ENCODE measurements around the gene ZMYND10. TPM values are rescaled to one million over a fixed set of nuclear protein-coding genes. Genes with fewer than 3 reads are reported as not detected.

ZMYND10 gene
- total and polyA plus RNA-seq, 9 of the 15 experiments (the other 6 are each of a cell fraction or from before 2014, with no cell fraction given), result 0.20 to 2.8 (median 0.70) TPM

- TF ChIP-seq, protein P1, sequence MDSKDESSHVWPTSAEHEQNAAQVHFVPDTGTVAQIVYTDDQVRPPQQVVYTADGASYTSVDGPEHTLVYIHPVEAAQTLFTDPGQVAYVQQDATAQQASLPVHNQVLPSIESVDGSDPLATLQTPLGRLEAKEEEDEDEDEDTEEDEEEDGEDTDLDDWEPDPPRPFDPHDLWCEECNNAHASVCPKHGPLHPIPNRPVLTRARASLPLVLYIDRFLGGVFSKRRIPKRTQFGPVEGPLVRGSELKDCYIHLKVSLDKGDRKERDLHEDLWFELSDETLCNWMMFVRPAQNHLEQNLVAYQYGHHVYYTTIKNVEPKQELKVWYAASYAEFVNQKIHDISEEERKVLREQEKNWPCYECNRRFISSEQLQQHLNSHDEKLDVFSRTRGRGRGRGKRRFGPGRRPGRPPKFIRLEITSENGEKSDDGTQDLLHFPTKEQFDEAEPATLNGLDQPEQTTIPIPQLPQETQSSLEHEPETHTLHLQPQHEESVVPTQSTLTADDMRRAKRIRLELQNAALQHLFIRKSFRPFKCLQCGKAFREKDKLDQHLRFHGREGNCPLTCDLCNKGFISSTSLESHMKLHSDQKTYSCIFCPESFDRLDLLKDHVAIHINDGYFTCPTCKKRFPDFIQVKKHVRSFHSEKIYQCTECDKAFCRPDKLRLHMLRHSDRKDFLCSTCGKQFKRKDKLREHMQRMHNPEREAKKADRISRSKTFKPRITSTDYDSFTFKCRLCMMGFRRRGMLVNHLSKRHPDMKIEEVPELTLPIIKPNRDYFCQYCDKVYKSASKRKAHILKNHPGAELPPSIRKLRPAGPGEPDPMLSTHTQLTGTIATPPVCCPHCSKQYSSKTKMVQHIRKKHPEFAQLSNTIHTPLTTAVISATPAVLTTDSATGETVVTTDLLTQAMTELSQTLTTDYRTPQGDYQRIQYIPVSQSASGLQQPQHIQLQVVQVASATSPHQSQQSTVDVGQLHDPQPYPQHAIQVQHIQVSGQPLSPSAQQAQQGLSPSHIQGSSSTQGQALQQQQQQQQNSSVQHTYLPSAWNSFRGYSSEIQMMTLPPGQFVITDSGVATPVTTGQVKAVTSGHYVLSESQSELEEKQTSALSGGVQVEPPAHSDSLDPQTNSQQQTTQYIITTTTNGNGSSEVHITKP (IDR thresholded peaks at IDR 0.05; ENCODE audit: partially characterized antibody), result no peak
- TF ChIP-seq FOXK2 (conservative IDR thresholded peaks at IDR 0.05 in 1 of 2, IDR thresholded peaks at IDR 0.05 in 1 of 2; ENCODE audit: low read depth in 2 of 2), result no peak
- TF ChIP-seq CBX8 (IDR thresholded peaks at IDR 0.05; ENCODE audit: borderline replicate concordance, extremely low read depth, low read depth, low read length, poor library complexity, severe bottlenecking), result no peak
- TF ChIP-seq GABPA (tag; conservative IDR thresholded peaks at IDR 0.05; ENCODE audit: low read depth), result peak; percentile 63
- no peak for TF ChIP-seq SRSF9 (IDR thresholded peaks at IDR 0.05; ENCODE audit: borderline replicate concordance, low read depth, low read length)
- TF ChIP-seq, protein P2, sequence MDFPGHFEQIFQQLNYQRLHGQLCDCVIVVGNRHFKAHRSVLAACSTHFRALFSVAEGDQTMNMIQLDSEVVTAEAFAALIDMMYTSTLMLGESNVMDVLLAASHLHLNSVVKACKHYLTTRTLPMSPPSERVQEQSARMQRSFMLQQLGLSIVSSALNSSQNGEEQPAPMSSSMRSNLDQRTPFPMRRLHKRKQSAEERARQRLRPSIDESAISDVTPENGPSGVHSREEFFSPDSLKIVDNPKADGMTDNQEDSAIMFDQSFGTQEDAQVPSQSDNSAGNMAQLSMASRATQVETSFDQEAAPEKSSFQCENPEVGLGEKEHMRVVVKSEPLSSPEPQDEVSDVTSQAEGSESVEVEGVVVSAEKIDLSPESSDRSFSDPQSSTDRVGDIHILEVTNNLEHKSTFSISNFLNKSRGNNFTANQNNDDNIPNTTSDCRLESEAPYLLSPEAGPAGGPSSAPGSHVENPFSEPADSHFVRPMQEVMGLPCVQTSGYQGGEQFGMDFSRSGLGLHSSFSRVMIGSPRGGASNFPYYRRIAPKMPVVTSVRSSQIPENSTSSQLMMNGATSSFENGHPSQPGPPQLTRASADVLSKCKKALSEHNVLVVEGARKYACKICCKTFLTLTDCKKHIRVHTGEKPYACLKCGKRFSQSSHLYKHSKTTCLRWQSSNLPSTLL (IDR thresholded peaks at IDR 0.05), result no peak
- TF ChIP-seq GTF2A2 (tag; IDR thresholded peaks at IDR 0.05), result no peak
- TF ChIP-seq CEBPZ (IDR thresholded peaks at IDR 0.05; ENCODE audit: borderline replicate concordance, low read depth, low read length), result no peak
- no peak for TF ChIP-seq FOXJ3 (CRISPR knock-in tag; IDR thresholded peaks at IDR 0.05)
- peak; percentile 94 for TF ChIP-seq ZNF175 (CRISPR knock-in tag; IDR thresholded peaks at IDR 0.05; ENCODE audit: low read depth)
- no peak for TF ChIP-seq PURB (CRISPR knock-in tag; IDR thresholded peaks at IDR 0.05; ENCODE audit: low read depth)
- TF ChIP-seq ZNF785 (CRISPR knock-in tag; IDR thresholded peaks at IDR 0.05), result no peak
- peak; percentile 66 for TF ChIP-seq NFIC (IDR thresholded peaks at IDR 0.05)
- no peak for TF ChIP-seq SETDB1 (IDR thresholded peaks at IDR 0.05; ENCODE audit: low read length)
- no peak for TF ChIP-seq WHSC1 (IDR thresholded peaks at IDR 0.05; ENCODE audit: low read length)
- no peak for TF ChIP-seq RBM25 (IDR thresholded peaks at IDR 0.05; ENCODE audit: low read depth, low read length, severe bottlenecking)
These were observed 53.1 kb downstream of the ZMYND10 start, which contains the start of gene IFRD2 (continued) for GRCh38 chr3:50292159-50293078.

All from K562 (cell line).